Sigmoid colon (tissue), 7 donors: ENCODE data around the gene GYPC. TPM values are rescaled to one million over a fixed set of nuclear protein-coding genes. Genes with fewer than 3 reads are reported as not detected.

Source experiments
- DNase-seq: peaks from one replicate; pipeline ENCODE4 v3.0.0-alpha.2; 2019
- H3K27ac ChIP-seq, 4 donors: fragments of 200-600 bp; sonication (generic); one replicate each; pipeline ENCODE4 v1.5.1; 2016 to 2019; ENCODE audit warnings: mild to moderate bottlenecking in 1 of 4
- H3K27me3 ChIP-seq, 3 donors: fragments of 200-600 bp; sonication (generic); one replicate each; pipeline ENCODE4 v1.5.1; 2019; ENCODE audit warnings: mild to moderate bottlenecking in 1 of 3
- H3K36me3 ChIP-seq, 4 donors: fragments of 200-600 bp; sonication (generic); one replicate each; pipeline ENCODE4 v1.5.1; 2016 to 2019
- H3K4me1 ChIP-seq, 4 donors: fragments of 200-600 bp; sonication (generic); one replicate each; pipeline ENCODE4 v1.5.1; 2017 to 2019
- H3K4me3 ChIP-seq, 4 donors: fragments of 200-600 bp; sonication (generic); one replicate each; pipeline ENCODE4 v1.5.1; 2017 to 2019; ENCODE audit warnings: mild to moderate bottlenecking in 2 of 4, moderate library complexity in 1 of 4
- H3K9me3 ChIP-seq, 4 donors: fragments of 200-600 bp in 3 of 4; sonication (generic) in 3 of 4; one replicate each; pipeline versions ENCODE4 v1.5.1 to v1.6.1; 2013 to 2019
- EP300 ChIP-seq, 4 donors: sonication (generic); formaldehyde crosslinking; IDR thresholded peaks; one replicate each; pipeline ENCODE4 v1.6.1; 2017; ENCODE audit warnings: antibody characterized with exemption in 4 of 4
- POLR2A ChIP-seq, 2 donors: fragments of 450-650 bp; IDR thresholded peaks; one replicate each; pipeline ENCODE4 v1.6.1; 2016; ENCODE audit warnings: antibody characterized with exemption in 2 of 2, mild to moderate bottlenecking in 2 of 2, moderate library complexity in 2 of 2
- POLR2AphosphoS5 ChIP-seq, 4 donors: sonication (generic); formaldehyde crosslinking; IDR thresholded peaks; one replicate each; pipeline ENCODE4 v1.6.1; 2017; ENCODE audit warnings: antibody characterized with exemption in 4 of 4
- WGBS, 2 donors: extraction: QIAGEN DNeasy Blood & Tissue Kit; methylation state at CpG; one replicate each; pipeline ENCODE4 v1.1.7; 2013; 5-methylcytosine and 5-hydroxymethylcytosine counted together
- intact Hi-C: fragments of 100-400 bp; cut with DNase I; formaldehyde crosslinking; loops from one replicate; pipeline ENCODE4 v1.15.1; 2023
- polyA plus RNA-seq, 3 donors: library from polyadenylated mRNA; stranded (reverse); fragments of 200-250 nt; gene quantifications; one replicate each; pipeline ENCODE4 v1.2.3, GENCODE V29; 2013
- total RNA-seq, 4 donors: library from RNA; depleted of rRNA; stranded (reverse); fragments of >200 nt; gene quantifications; one replicate each; pipeline ENCODE4 v1.1.0, GENCODE V29; 2016
- TF ChIP-seq, protein P1 (sequence below), 4 experiments: fragments of 450-650 bp in 3 of 4; fragments of 200-600 bp in 1 of 4; IDR thresholded peaks; one replicate each; pipeline ENCODE4 v1.5.1; 2016 to 2019; ENCODE audit warnings: antibody characterized with exemption in 4 of 4, mild to moderate bottlenecking in 3 of 4, moderate library complexity in 2 of 4
- donor health status: healthy with polysubstance abuse.
- donor health status: Bipolar disorder and iron deficiency.
- donor health status: healthy.

GYPC gene
- total and polyA plus RNA-seq, 7 donors = 18.0 to 123 (median 93.7) TPM

DNA sequence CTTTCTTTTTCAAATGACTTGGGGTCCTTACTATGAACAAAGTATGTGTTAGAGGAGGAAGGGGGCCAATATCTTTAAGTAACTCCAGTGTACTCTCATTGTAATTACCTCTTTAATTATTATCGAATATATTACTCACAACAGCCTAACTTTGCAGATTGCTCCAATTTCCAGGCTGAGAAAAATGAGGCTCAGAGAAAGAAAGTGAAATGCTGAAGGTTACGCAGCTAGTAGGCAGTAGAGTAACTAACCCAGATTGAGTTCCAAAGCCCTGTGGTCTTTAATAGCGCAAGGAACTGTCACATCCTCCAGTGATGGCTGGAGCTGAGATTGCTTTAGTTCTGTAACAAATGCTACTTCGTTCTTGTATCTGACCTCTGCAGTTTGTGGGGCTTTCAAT, 2.2 kb upstream of the GYPC start:
- H3K27me3 ChIP-seq = no peaks in the 10 kb centered on the region
- no peaks in the 10 kb centered on the region for H3K9me3 ChIP-seq
- peaks cover 0 to 33% (median 29%) of the 10 kb centered on the region in 4 donors for H3K4me1 ChIP-seq
- H3K27ac ChIP-seq = no peak overlapping the region
- H3K4me3 ChIP-seq = no peak overlapping the region
- WGBS, 2 donors = 93% methylated on average over 4 of the region's 4 CpGs
- H3K36me3 ChIP-seq = no peaks in the 10 kb centered on the region
- no peak for DNase-seq
- TF ChIP-seq, protein P1, sequence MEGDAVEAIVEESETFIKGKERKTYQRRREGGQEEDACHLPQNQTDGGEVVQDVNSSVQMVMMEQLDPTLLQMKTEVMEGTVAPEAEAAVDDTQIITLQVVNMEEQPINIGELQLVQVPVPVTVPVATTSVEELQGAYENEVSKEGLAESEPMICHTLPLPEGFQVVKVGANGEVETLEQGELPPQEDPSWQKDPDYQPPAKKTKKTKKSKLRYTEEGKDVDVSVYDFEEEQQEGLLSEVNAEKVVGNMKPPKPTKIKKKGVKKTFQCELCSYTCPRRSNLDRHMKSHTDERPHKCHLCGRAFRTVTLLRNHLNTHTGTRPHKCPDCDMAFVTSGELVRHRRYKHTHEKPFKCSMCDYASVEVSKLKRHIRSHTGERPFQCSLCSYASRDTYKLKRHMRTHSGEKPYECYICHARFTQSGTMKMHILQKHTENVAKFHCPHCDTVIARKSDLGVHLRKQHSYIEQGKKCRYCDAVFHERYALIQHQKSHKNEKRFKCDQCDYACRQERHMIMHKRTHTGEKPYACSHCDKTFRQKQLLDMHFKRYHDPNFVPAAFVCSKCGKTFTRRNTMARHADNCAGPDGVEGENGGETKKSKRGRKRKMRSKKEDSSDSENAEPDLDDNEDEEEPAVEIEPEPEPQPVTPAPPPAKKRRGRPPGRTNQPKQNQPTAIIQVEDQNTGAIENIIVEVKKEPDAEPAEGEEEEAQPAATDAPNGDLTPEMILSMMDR (IDR thresholded peaks at IDR 0.05) = no peak
- TF ChIP-seq EP300 (IDR thresholded peaks at IDR 0.05) (no peak), POLR2A (IDR thresholded peaks at IDR 0.05) (no peak), POLR2AphosphoS5 (IDR thresholded peaks at IDR 0.05) (no peak)
- intact Hi-C loops = loop anchor here (10.0 kb wide), 2 partner anchors 51 to 731 kb away; partner anchors contain the start of gene MAP3K2

DNA sequence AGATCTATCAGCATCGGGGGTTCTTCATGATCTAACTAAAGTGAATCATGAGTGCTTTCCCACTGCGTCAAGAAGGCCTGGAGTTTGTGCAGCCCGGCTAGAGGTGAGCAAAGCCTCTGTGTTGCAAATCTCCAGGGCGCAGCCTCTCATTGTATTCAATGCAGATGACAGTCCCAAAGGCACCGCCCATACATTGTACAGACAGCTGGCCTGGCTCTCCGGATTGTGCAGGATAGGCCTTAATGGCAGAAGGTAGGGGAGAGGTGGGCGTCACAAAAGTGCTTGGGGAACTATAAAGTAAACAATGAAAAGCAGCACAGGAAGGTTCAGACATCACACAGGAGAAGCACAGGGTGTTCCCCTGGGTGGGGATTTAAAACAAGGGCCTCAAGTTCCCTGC, 907 bp upstream of the GYPC start:
- intact Hi-C loops = loop anchor here (10.0 kb wide), 2 partner anchors 50 to 730 kb away; partner anchors contain the start of gene MAP3K2
- TF ChIP-seq POLR2AphosphoS5 (IDR thresholded peaks at IDR 0.05) = no peak
- TF ChIP-seq, protein P1 (IDR thresholded peaks at IDR 0.05) = no peak
- TF ChIP-seq EP300 (IDR thresholded peaks at IDR 0.05) = no peak
- H3K4me3 ChIP-seq = peak overlapping the region in 2 of 4 donors; percentile 84 to 88

DNA sequence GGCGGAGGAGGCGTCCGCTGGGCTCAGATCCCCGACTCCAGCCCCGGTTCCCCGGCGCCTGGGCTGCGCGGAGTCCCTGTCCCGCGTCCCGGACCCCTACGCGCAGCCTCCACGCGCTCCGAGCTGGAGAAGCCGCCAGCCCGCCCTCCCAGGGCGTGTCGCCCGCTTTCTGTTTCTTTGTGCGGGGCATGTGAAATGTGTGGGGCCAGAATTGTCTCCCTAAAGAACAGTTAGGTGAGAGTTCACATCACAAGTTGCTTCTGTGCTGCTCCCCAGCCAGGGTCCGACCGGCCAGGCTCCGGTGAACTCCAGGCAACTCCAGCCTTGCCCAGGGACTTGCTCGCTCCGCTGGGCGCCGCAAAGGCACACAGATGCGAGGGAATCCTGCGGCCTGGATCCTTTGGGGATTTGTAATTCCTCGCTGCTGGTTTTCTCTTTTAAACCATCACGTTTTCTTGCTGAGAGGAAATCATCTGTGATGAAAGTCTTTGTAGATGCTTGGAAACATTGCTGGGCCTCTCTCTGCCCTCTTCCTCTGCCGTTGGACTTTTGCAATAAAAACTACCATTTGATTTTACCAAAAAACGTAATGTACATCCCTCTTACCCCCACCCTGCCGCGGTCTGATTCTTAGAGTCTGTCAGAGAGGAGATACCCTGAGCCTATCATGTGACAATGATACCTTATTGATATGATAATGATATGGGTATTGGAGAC, 631 bp downstream of the GYPC start:
- intact Hi-C loops = loop anchor here (2.0 to 10.0 kb wide), 3 partner anchors 48 to 728 kb away; partner anchors contain the start of gene MAP3K2
- H3K4me1 ChIP-seq = peaks cover 0 to 61% (median 56%) of the 10 kb centered on the region in 4 donors
- DNase-seq = no peak

More for the DNA sequence above, 907 bp upstream of the GYPC start:
- H3K27me3 ChIP-seq = no peaks in the 10 kb centered on the region
- H3K4me1 ChIP-seq = peaks cover 0 to 46% (median 41%) of the 10 kb centered on the region in 4 donors
- H3K9me3 ChIP-seq = no peaks in the 10 kb centered on the region
- H3K27ac ChIP-seq = peak overlapping the region; percentile 94 to 99 (median 99)
- WGBS, 2 donors = 84 to 85% methylated on average over 7 of the region's 7 CpGs
- DNase-seq = no peak
- no peaks in the 10 kb centered on the region for H3K36me3 ChIP-seq

DNA sequence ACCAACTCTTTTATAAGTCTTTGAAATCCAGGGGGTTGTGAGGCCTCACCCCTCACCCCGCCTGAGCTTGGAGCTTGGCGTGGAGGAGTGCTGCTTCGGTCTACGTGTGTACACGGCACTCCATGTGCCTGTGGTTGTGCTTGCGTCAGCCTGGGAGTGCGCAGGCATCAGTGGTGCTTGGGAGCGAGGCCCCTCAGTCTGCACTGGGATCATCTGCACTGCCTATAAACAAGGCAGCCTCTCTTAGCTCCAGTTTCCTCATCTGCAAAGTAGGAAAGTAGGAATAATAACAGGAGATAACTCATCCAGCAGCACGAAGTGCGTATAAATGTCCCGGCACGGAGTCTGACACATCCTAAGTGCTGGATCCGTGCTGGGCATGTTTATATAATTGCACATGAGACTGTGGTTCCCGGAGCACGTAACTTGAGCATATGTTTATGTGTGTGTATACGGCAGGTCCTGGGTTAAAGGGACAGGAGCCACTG, 1.2 kb downstream of the GYPC start:
- Histone ChIP-seq H3K27me3 (no peaks in the 10 kb centered on the region), H3K4me3 (peak overlapping the region; percentile 69 to 88 (median 86)), H3K27ac (peak overlapping the region; percentile 94 to 99 (median 99)), H3K4me1 (peaks cover 0 to 67% (median 61%) of the 10 kb centered on the region in 4 donors), H3K9me3 (no peaks in the 10 kb centered on the region), H3K36me3 (no peaks in the 10 kb centered on the region)
- whole genome bisulfite sequencing, 2 donors = 29 to 67% methylated on average over 16 of the region's 16 CpGs
- DNase-seq = peak; percentile 95
- peak; percentile 76 to 96 (median 90) for TF ChIP-seq POLR2AphosphoS5 (IDR thresholded peaks at IDR 0.05)
- TF ChIP-seq EP300 (IDR thresholded peaks at IDR 0.05) = peak; percentile 69 to 98 (median 92)
- TF ChIP-seq POLR2A (IDR thresholded peaks at IDR 0.05) = peak in 1 of 2 donors; percentile 70
- TF ChIP-seq, protein P1 (IDR thresholded peaks at IDR 0.05) = no peak
- intact Hi-C loops = loop anchor here (2.0 to 10.0 kb wide), 3 partner anchors 48 to 728 kb away; partner anchors contain the start of gene MAP3K2

More for the DNA sequence above, 631 bp downstream of the GYPC start:
- WGBS, 2 donors = 6 to 18% methylated on average over 38 of the region's 38 CpGs
- Histone ChIP-seq H3K9me3 (no peaks in the 10 kb centered on the region), H3K27me3 (no peaks in the 10 kb centered on the region), H3K4me3 (peak overlapping the region; percentile 69 to 88 (median 86)), H3K27ac (peak overlapping the region; percentile 94 to 99 (median 99)), H3K36me3 (no peaks in the 10 kb centered on the region)
- no peak for TF ChIP-seq POLR2A (IDR thresholded peaks at IDR 0.05)
- TF ChIP-seq, protein P1 (IDR thresholded peaks at IDR 0.05) = no peak
- TF ChIP-seq EP300 (IDR thresholded peaks at IDR 0.05) = no peak
- no peak for TF ChIP-seq POLR2AphosphoS5 (IDR thresholded peaks at IDR 0.05)
